GM18511 (cell line): ENCODE results near the gene GIPR.

ENCODE experiments used
- ATAC-seq: cut with Tn5 transposase; IDR thresholded peaks from one replicate; pipeline ENCODE4 v1.9.1; 2021; ENCODE audit warnings: mild to moderate bottlenecking, moderate library complexity; ENCODE audit not compliant: unreplicated experiment

Gene GIPR

GRCh38 chr19:45730368-45731288, 62.6 kb downstream of the GIPR start, which contains the start of gene FBXO46:
Gene FBXO46, minus strand, starts transcription at chr19:45730896. Its CDS starts 17,401 bp downstream, at chr19:45713495.
- peak; percentile 97 for ATAC-seq
